ENCODE measurements around the gene PML. TPM values are rescaled to one million over a fixed set of nuclear protein-coding genes. Genes with fewer than 3 reads are reported as not detected.

Gene PML
- polyA plus RNA-seq, 1 of the 3 experiments (the other 2 are of a cell fraction), result 18.4 TPM

GRCh38 chr15:73992594-73992898, 2.0 kb upstream of the PML start (continued):
- TF ChIP-seq ZBTB33 (IDR thresholded peaks at IDR 0.05; ENCODE audit: borderline replicate concordance, low read depth) (no peak), JUND (IDR thresholded peaks at IDR 0.05) (no peak), EZH2phosphoT487 (IDR thresholded peaks at IDR 0.05; ENCODE audit: borderline replicate concordance, low read depth) (no peak), ELF1 (IDR thresholded peaks at IDR 0.05) (no peak), SIN3A (IDR thresholded peaks at IDR 0.05; ENCODE audit: borderline replicate concordance, low read depth, low read length) (no peak), TEAD4 (IDR thresholded peaks at IDR 0.05; ENCODE audit: borderline replicate concordance, insufficient read depth) (no peak)
- TF ChIP-seq, protein P1, sequence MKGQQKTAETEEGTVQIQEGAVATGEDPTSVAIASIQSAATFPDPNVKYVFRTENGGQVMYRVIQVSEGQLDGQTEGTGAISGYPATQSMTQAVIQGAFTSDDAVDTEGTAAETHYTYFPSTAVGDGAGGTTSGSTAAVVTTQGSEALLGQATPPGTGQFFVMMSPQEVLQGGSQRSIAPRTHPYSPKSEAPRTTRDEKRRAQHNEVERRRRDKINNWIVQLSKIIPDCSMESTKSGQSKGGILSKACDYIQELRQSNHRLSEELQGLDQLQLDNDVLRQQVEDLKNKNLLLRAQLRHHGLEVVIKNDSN (IDR thresholded peaks at IDR 0.05; ENCODE audit: borderline replicate concordance, low read depth), result no peak

- H3K4me1 ChIP-seq (ENCODE audit: control insufficient read depth in 1 of 2, insufficient read depth in 2 of 2, low read depth in 1 of 2, low read length in 1 of 2), result peaks cover 36 to 37% of the 10 kb centered on the region in 2 experiments
- peaks cover 0 to 7% of the 10 kb centered on the region in 2 experiments for H3K36me3 ChIP-seq (replicated peaks in 1 of 2; ENCODE audit: control insufficient read depth in 1 of 2, insufficient read depth in 2 of 2, low read length in 1 of 2)
- ChIA-PET POLR2A (interaction anchor here (1.4 kb wide), 1 partner anchor 10 kb away, joined by 5 read pairs; no protein-coding TSS in a partner anchor), CTCF (interaction anchor here (0.8 to 5.1 kb wide), 14 partner anchors 10 to 622 kb away, joined by 3 to 37 read pairs (median 4); partner anchors contain the start of gene CLK3)
- H3F3A ChIP-seq (replicated peaks; ENCODE audit: insufficient read depth), result peaks cover 18% of the 10 kb centered on the region
- peak overlapping the region; percentile 94 for H3K4me2 ChIP-seq
- H3K79me2 ChIP-seq (ENCODE audit: insufficient read depth), result peaks cover 45% of the 10 kb centered on the region
- no peaks in the 10 kb centered on the region for H3K27me3 ChIP-seq (ENCODE audit: insufficient read depth)
- peak overlapping the region; percentile 61 to 88; a peak in 3 of 4 replicates for H3K27ac ChIP-seq (ENCODE audit: low read depth in 2 of 2, low read length in 1 of 2)
- DNase-seq, result no peak
- H3K9me2 ChIP-seq, result no peaks in the 10 kb centered on the region
- TF ChIP-seq, protein P2, sequence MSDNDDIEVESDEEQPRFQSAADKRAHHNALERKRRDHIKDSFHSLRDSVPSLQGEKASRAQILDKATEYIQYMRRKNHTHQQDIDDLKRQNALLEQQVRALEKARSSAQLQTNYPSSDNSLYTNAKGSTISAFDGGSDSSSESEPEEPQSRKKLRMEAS (IDR thresholded peaks at IDR 0.05; ENCODE audit: low read depth), result no peak
- TF ChIP-seq TAF1 (IDR thresholded peaks at IDR 0.05; ENCODE audit: borderline replicate concordance, low read depth, low read length) (no peak), YY1 (IDR thresholded peaks at IDR 0.05; ENCODE audit: low read depth) (no peak), TEAD4 (IDR thresholded peaks at IDR 0.05; ENCODE audit: borderline replicate concordance, insufficient read depth) (no peak), FOXM1 (IDR thresholded peaks at IDR 0.05; ENCODE audit: low read depth) (no peak), EZH2phosphoT487 (IDR thresholded peaks at IDR 0.05; ENCODE audit: borderline replicate concordance, low read depth) (no peak)
- TF ChIP-seq, protein P3, sequence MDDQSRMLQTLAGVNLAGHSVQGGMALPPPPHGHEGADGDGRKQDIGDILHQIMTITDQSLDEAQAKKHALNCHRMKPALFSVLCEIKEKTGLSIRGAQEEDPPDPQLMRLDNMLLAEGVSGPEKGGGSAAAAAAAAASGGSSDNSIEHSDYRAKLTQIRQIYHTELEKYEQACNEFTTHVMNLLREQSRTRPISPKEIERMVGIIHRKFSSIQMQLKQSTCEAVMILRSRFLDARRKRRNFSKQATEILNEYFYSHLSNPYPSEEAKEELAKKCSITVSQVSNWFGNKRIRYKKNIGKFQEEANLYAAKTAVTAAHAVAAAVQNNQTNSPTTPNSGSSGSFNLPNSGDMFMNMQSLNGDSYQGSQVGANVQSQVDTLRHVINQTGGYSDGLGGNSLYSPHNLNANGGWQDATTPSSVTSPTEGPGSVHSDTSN (IDR thresholded peaks at IDR 0.05), result peak; percentile 22; the same call in 1 of the 2 replicates
- TF ChIP-seq, protein P1 (IDR thresholded peaks at IDR 0.05; ENCODE audit: borderline replicate concordance, low read depth), result no peak
- WGBS (ENCODE audit: low lambda C conversion rate), result 93% methylated on average over 9 of the region's 10 CpGs
- H2AFZ ChIP-seq (ENCODE audit: low read depth), result no peak overlapping the region
- no peaks in the 10 kb centered on the region; the same call in 1 of the 2 replicates for H4K20me1 ChIP-seq (ENCODE audit: insufficient read depth)
- H3K9ac ChIP-seq, result peak overlapping the region; percentile 84
- no peaks in the 10 kb centered on the region for H3K9me3 ChIP-seq
- peak overlapping the region; percentile 82 to 96 for H3K4me3 ChIP-seq (ENCODE audit: low read depth in 2 of 2, low read length in 1 of 2)
These were observed 1.1 kb upstream of the PML start for GRCh38 chr15:73993211-73993994.
